Lower leg skin (tissue), 4 donors: ENCODE data around the gene TSC22D3. TPM values are rescaled to one million over a fixed set of nuclear protein-coding genes. Genes with fewer than 3 reads are reported as not detected.
A peak's percentile ranks its signal among the peaks of the same experiment; 100 is the strongest.

Source experiments
- DNase-seq, 2 donors: peaks; one replicate each; pipeline ENCODE4 v3.0.0-alpha.2; 2019; ENCODE audit warnings: low spot score in 2 of 2
- H3K4me3 ChIP-seq: fragments of 200-600 bp; sonication (generic); 2 replicates; pipeline ENCODE4 v1.5.1; 2017; ENCODE audit warnings: mild to moderate bottlenecking, low read depth; ENCODE audit not compliant: poor library complexity, severe bottlenecking
- POLR2A ChIP-seq, 2 donors: fragments of 450-650 bp; IDR thresholded peaks; one replicate each; pipeline ENCODE4 v1.6.1; 2016 to 2017; ENCODE audit warnings: antibody characterized with exemption in 2 of 2, mild to moderate bottlenecking in 1 of 2, moderate library complexity in 1 of 2
- WGBS, 2 donors: methylation state at CpG; one replicate each; pipeline ENCODE4 v1.1.5; 2018; 5-methylcytosine and 5-hydroxymethylcytosine counted together
- intact Hi-C: fragments of 100-400 bp; cut with DNase I; formaldehyde crosslinking; loops from one replicate; pipeline ENCODE4 v1.15.0; 2023; ENCODE audit warnings: low total_unique reads
- total RNA-seq, 4 donors: library from RNA; depleted of rRNA; stranded (reverse); fragments of >200 nt; gene quantifications; one replicate each; pipeline ENCODE4 v1.1.0, GENCODE V29; 2016
- TF ChIP-seq, protein P1 (sequence below), 3 donors: fragments of 450-650 bp; IDR thresholded peaks; one replicate each; pipeline ENCODE4 v1.5.1; 2016; ENCODE audit warnings: antibody characterized with exemption in 3 of 3, mild to moderate bottlenecking in 3 of 3, moderate library complexity in 2 of 3

TSC22D3 gene
- total RNA-seq, 4 donors from 2014 or later: 474 to 1,005 (median 756) TPM

DNA sequence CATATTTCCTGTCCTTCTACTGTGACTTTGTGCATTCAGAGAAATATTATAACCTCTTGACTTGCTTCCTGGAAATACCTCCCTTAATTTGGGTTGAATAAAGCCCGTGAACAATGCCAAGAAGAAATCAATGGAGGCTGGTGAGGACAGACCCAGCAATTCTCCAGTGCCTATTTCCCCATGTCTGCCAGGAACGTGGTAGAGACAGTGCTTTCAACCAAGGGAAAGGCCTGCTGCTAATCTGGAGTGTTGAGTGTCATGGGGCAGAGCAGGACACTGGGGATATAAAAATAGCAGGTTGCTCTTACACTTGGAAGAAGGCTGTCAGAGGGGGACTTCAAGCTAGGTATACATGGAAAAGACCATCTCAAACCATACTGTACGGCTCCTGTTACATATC is 19.9 kb downstream of the TSC22D3 start:
- no peak overlapping the region for H3K4me3 ChIP-seq
- WGBS, 2 donors: 63% methylated on average over 3 of the region's 3 CpGs
- TF ChIP-seq, protein P1, sequence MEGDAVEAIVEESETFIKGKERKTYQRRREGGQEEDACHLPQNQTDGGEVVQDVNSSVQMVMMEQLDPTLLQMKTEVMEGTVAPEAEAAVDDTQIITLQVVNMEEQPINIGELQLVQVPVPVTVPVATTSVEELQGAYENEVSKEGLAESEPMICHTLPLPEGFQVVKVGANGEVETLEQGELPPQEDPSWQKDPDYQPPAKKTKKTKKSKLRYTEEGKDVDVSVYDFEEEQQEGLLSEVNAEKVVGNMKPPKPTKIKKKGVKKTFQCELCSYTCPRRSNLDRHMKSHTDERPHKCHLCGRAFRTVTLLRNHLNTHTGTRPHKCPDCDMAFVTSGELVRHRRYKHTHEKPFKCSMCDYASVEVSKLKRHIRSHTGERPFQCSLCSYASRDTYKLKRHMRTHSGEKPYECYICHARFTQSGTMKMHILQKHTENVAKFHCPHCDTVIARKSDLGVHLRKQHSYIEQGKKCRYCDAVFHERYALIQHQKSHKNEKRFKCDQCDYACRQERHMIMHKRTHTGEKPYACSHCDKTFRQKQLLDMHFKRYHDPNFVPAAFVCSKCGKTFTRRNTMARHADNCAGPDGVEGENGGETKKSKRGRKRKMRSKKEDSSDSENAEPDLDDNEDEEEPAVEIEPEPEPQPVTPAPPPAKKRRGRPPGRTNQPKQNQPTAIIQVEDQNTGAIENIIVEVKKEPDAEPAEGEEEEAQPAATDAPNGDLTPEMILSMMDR (IDR thresholded peaks at IDR 0.05): no peak
- no peak for TF ChIP-seq POLR2A (IDR thresholded peaks at IDR 0.05)
- intact Hi-C loops: no loop called here
- DNase-seq: no peak

DNA sequence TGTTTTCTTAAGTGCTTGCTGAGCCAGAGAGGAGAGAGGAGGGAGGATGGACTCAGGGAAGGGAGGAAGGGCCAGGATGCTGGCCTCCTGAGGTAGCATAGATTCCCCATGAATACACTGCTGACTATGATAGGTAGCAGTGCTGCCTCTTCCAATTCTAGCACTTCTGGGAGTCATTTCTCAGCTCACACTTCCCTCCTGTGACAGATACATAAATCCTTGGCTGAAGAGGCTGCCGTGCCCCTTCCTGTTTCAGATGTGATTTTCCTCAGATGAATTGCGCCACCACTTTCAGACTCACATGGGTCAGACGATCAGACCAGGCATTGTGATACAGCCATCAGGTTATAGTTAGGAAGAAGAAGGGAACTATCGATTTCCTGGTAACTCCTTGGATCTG is 22.4 kb downstream of the TSC22D3 start:
- no peak for TF ChIP-seq POLR2A (IDR thresholded peaks at IDR 0.05)
- TF ChIP-seq, protein P1 (IDR thresholded peaks at IDR 0.05): no peak
- intact Hi-C loops: no loop called here
- DNase-seq: peak in 1 of 2 donors; percentile 80
- H3K4me3 ChIP-seq: no peak overlapping the region
- WGBS, 2 donors: 75 to 77% methylated on average over 4 of the region's 4 CpGs

DNA sequence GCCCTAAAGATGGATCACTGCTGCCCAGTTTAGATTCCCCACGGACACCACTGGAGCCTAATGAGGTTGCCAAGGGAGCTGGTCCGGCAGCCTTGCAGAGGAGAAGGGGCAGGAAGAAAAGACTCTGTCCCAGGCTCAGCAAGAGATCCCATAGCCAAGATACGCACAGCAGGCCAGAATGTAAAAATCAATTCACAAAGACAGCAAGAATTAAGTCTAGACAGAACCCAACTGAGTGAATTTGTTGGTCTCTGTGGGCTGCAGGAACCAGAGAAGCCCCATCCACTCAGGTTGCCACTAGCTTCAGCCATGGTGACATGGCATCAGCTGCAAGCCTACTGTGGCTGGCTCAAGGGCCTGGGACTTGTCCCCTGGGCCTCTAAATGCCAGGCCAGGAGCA is 22.9 kb downstream of the TSC22D3 start:
- no peak overlapping the region for H3K4me3 ChIP-seq
- 91 to 92% methylated on average over 3 of the region's 3 CpGs for WGBS, 2 donors
- intact Hi-C loops: no loop called here
- no peak for DNase-seq
- TF ChIP-seq, protein P1 (IDR thresholded peaks at IDR 0.05): no peak
- TF ChIP-seq POLR2A (IDR thresholded peaks at IDR 0.05): no peak

DNA sequence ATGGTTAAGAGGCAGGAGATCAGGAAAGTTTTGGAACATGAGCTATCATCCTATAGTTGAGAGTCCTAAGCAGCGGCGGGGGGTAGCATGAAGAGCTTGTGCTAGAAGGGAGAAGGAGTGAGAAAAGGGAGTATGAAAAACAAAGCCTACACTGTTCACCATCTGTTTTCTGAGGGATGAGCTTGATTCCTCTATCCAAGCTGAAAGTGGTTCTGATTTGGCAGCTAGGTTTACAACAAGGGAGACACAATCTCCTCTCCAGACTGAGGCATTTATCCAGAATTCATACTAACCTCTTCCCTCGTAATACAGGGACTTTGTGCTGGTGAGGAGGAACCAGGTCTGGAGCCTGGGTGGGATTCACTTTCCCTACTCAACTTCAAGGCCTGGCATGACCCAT is 23.5 kb downstream of the TSC22D3 start:
- WGBS, 2 donors: 81 to 84% methylated on average over 3 of the region's 3 CpGs
- TF ChIP-seq, protein P1 (IDR thresholded peaks at IDR 0.05): no peak
- TF ChIP-seq POLR2A (IDR thresholded peaks at IDR 0.05): no peak
- H3K4me3 ChIP-seq: no peak overlapping the region
- intact Hi-C loops: no loop called here
- DNase-seq: peak in 1 of 2 donors; percentile 50

DNA sequence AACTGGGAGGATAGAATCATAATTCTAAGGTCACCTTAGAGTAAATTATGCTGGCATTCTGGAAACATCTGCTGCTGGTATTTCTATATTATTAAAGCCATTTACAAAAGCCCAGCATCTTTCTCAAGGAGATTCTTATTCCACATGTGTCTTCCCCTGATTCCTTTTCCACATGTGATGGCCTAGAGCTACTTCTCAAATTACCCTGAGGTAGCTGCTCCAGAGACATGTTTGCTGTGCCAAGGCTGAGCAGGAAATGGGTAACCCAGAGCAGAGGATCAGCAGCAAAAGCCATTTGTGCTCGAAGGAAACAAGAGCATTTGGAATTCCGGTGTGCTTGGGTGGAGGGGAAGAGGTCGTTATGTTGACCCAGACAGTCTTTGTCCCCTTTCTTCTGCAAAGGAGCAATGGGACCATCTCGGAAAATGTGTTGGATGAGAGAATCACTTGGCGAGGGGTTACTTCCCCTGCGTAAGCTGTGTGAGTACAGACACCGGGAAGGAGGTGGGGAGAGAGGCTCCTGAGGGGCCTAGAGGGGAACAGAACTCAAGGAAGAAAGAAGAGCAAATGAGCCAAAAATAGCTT is 24.6 kb downstream of the TSC22D3 start:
- no peak for DNase-seq
- H3K4me3 ChIP-seq: no peak overlapping the region
- 72 to 76% methylated on average over 7 of the region's 7 CpGs for WGBS, 2 donors
- intact Hi-C loops: no loop called here
- TF ChIP-seq, protein P1 (IDR thresholded peaks at IDR 0.05): no peak
- no peak for TF ChIP-seq POLR2A (IDR thresholded peaks at IDR 0.05)

DNA sequence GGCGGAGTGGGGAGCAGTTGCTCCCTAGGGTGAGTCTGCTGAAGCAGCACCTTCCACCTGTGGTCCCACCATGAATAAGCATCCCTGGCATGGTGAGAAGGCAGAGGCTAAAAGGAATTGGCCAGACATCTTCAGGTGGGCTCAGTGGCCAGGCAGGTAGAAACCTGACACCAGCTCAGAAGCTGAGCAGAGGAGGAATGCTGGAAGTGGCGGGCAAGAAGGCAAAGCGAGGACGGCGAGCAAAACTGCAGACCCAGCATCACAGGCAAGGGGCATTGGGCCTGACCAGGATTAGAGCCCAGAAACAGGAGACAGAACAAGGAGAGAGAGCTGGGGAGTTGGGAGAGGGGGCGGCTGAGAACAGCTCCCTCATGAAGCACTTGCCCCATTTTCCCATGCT is 25.3 kb downstream of the TSC22D3 start:
- no peak overlapping the region for H3K4me3 ChIP-seq
- TF ChIP-seq, protein P1 (IDR thresholded peaks at IDR 0.05): no peak
- TF ChIP-seq POLR2A (IDR thresholded peaks at IDR 0.05): no peak
- intact Hi-C loops: no loop called here
- 89 to 96% methylated on average over 6 of the region's 6 CpGs for WGBS, 2 donors
- peak in 1 of 2 donors; percentile 77 for DNase-seq
